Ishikawa (cell line): ENCODE data around the gene NOL9.

Source experiments
- CREB1 ChIP-seq: IDR thresholded peaks from 2 replicates; pipeline ENCODE4 v1.6.1; 2012; ENCODE audit warnings: low read depth
- EP300 ChIP-seq: IDR thresholded peaks from 2 replicates; pipeline ENCODE4 v1.6.1; 2012; ENCODE audit warnings: borderline replicate concordance
- NFIC ChIP-seq: IDR thresholded peaks from 2 replicates; pipeline ENCODE4 v1.6.1; 2012
- RAD21 ChIP-seq: IDR thresholded peaks from 2 replicates; pipeline ENCODE4 v1.6.1; 2012; ENCODE audit warnings: low read depth
- TCF12 ChIP-seq: IDR thresholded peaks from 2 replicates; pipeline ENCODE4 v1.6.1; 2012; ENCODE audit warnings: low read depth
- TEAD4 ChIP-seq: IDR thresholded peaks from 2 replicates; pipeline ENCODE4 v1.6.1; 2012
- YY1 ChIP-seq: IDR thresholded peaks from 2 replicates; pipeline ENCODE4 v1.6.1; 2012; ENCODE audit warnings: low read depth
- TF ChIP-seq, protein P1 (sequence below): IDR thresholded peaks from 2 replicates; pipeline ENCODE4 v1.6.1; 2012; ENCODE audit warnings: low read depth, mild to moderate bottlenecking
- TF ChIP-seq, protein P2 (sequence below): IDR thresholded peaks from 2 replicates; pipeline ENCODE4 v1.6.1; 2012

DNA sequence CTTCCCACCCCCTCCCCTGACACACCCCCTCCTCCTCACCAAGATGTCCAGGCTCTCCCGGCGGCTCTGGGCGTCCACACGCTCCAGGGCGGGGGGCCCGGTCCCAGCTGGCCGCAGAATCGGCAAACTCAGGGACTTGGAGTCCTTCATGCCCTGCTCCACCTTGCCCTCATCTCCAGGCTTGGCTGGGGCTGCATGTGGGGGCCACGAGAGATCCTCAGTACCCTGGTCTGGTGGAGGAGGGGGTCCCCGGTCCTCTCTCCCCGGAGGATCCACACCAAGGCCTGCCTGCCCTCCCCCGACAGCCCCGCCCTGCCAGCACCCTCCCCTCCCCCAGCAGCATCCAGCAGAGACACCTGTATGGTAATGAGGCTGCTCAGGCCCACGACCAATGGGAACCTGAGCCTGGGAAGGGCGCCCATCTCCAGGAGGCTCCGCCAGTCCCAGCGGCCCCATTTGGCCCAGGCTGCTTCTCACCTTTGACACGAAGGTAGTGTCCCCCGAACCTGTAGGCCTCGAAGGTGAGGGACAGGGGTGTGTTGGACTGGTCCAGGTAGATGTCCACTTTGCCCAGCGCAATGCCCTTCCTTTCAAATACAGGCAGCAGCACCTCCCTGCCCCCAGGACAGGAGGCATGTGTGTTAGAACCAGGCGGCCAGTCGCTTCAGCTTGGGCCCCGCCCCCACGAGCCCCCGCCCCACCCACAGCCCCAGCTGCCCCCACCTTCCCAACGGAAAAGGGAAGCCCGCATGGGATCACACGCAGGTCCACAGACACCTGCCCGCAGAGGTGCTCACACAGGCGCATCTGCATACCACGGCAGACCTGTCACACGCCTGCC lies 80.1 kb downstream of the NOL9 start:
- no peak for TF ChIP-seq CREB1
- TF ChIP-seq, protein P1, sequence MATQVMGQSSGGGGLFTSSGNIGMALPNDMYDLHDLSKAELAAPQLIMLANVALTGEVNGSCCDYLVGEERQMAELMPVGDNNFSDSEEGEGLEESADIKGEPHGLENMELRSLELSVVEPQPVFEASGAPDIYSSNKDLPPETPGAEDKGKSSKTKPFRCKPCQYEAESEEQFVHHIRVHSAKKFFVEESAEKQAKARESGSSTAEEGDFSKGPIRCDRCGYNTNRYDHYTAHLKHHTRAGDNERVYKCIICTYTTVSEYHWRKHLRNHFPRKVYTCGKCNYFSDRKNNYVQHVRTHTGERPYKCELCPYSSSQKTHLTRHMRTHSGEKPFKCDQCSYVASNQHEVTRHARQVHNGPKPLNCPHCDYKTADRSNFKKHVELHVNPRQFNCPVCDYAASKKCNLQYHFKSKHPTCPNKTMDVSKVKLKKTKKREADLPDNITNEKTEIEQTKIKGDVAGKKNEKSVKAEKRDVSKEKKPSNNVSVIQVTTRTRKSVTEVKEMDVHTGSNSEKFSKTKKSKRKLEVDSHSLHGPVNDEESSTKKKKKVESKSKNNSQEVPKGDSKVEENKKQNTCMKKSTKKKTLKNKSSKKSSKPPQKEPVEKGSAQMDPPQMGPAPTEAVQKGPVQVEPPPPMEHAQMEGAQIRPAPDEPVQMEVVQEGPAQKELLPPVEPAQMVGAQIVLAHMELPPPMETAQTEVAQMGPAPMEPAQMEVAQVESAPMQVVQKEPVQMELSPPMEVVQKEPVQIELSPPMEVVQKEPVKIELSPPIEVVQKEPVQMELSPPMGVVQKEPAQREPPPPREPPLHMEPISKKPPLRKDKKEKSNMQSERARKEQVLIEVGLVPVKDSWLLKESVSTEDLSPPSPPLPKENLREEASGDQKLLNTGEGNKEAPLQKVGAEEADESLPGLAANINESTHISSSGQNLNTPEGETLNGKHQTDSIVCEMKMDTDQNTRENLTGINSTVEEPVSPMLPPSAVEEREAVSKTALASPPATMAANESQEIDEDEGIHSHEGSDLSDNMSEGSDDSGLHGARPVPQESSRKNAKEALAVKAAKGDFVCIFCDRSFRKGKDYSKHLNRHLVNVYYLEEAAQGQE: no peak
- no peak for TF ChIP-seq RAD21
- TF ChIP-seq TCF12: no peak
- no peak for TF ChIP-seq YY1
- TF ChIP-seq NFIC: no peak
- TF ChIP-seq TEAD4: no peak
- no peak for TF ChIP-seq EP300
- TF ChIP-seq, protein P2, sequence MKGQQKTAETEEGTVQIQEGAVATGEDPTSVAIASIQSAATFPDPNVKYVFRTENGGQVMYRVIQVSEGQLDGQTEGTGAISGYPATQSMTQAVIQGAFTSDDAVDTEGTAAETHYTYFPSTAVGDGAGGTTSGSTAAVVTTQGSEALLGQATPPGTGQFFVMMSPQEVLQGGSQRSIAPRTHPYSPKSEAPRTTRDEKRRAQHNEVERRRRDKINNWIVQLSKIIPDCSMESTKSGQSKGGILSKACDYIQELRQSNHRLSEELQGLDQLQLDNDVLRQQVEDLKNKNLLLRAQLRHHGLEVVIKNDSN: no peak
